SKM-1 treated with dmso at 0.1 percent for 144 hours (cell line): ENCODE results near the gene NPHS1.
"Not testable (repeated sequence)": the region's sequence is repeated elsewhere in the genome, so short reads cannot be mapped to it uniquely, and the experiment has no call there.

Source experiments
- DNase-seq: peaks from one replicate; lab custom pipeline; 2025; ENCODE audit not compliant: unreplicated experiment; lab: John Stamatoyannopoulos, UW

Gene NPHS1

GRCh38 chr19:35816262-35816661 lies 36.0 kb downstream of the NPHS1 start:
- no peak for DNase-seq

- DNase-seq, result no peak
These were observed 39.0 kb downstream of the NPHS1 start for GRCh38 chr19:35813043-35813890.

- DNase-seq, result no peak
These were observed 39.9 kb downstream of the NPHS1 start, which contains the start of gene PRODH2 for GRCh38 chr19:35812220-35813042. TSS of gene PRODH2 (minus strand) at chr19:35812845. CDS start at chr19:35812805, 40 bp downstream.

DNA sequence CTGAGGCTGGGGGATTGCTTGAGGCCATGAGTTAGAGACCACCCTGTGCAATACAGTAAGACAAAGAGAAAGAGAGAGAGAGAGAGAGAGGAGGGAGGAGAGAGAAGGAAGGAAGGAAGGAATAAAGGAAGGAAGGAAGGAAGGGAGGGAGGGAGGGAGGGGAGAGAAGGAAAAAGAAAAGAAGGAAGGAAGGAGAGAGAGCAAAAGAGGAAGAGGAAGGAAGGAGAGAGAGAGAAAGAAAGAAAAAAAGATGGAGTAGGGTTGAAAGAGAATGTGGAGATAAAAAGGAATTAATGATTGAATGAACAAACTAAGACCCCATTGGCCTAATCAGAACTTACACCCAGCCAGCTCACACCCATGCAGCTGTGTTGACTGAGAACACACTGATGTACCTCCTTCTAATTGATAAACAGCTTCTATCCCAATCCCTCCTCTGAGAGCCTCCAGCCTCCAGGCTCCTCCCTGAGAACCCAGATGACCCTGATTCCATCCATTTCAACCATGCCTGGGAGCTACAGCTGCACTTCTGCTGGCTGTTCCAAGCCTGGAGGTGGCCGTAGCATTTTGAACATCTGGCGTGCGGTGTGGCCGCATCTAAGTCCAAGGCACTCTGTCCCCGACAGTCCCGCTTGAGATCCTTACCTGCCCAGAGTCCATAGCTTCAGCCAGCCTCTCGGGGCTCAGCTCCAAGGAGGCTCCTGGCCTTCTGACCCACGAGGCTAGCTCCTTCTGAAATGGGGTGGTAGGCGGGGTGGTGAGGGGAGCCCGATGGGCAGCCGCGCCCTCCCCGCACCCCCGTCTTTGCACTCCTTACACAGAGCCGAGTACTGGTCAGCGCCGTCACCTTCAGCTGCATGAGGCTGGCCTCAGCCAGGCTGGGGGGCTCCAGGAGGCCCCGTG lies 40.7 kb downstream of the NPHS1 start:
- no peak for DNase-seq

DNA sequence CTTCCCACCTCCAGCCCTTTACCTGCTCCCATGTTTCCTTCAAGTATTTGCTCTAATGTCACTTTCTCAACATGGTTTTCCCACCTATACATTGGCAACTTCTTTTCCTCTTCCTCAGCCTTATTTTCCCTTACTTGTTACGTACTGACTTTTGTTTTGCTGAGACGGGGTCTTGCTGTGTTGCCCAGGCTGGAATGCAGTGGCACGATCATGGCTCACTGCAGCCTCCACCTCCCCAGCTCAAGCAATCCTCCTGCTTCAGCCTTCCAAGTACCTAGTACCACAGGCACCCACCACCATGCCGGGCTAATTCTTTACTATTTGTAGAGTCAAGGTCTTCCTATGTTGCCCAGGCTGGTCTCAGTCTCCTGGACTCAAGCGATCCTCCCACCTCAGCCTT lies 44.7 kb downstream of the NPHS1 start:
- DNase-seq, result no peak

GRCh38 chr19:35806597-35806996 lies 45.7 kb downstream of the NPHS1 start:
- no peak for DNase-seq

- DNase-seq, result no peak
These were observed 46.7 kb downstream of the NPHS1 start for GRCh38 chr19:35805526-35806102.

- no peak for DNase-seq
These were observed 50.5 kb downstream of the NPHS1 start for GRCh38 chr19:35801828-35802227.

GRCh38 chr19:35797663-35798062 lies 54.6 kb downstream of the NPHS1 start:
- no peak for DNase-seq

DNA sequence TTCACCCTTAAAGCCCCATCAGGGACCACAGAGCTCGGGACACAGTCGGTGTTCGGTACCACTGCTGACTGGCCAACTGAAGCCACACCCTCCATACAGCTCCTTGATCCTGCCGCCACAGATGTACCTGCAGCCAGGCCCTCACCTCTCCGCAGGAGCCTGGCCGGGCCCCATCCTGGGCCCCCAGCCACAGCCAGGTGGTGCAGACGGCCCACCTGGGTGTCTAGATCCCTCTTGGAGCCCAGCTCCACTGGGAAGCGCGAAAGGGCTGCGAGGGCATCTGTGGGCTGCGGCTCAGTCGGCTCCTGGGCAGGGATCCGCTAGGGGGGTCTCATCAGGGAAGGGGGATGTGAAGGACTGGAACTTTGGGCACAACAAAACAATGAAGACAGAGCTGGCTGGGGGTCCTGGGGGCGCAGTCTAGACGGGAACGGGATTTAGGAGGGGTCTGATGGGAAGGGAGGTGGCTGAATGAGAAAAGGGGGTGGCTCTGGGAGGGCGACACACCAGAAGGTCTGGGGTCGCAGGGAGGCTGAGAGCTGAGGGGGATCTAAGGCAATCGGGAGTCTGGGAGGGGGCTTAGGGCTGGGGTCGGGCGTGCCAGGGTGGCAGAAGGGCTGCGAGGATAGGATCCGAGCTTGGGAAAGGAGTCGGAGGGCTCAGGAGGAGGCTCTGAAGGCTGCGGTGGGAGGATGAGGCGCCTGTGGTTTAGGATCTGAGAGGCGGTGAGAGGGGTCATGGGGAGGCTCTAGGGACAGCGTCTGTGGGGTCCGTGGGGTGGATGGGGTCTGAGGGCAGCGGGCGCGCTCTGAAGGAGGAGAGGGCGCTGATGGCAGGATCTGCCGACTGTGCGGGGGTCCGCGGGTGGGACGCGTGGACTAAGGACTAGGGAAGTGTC lies 55.4 kb downstream of the NPHS1 start:
- no peak for DNase-seq

DNA sequence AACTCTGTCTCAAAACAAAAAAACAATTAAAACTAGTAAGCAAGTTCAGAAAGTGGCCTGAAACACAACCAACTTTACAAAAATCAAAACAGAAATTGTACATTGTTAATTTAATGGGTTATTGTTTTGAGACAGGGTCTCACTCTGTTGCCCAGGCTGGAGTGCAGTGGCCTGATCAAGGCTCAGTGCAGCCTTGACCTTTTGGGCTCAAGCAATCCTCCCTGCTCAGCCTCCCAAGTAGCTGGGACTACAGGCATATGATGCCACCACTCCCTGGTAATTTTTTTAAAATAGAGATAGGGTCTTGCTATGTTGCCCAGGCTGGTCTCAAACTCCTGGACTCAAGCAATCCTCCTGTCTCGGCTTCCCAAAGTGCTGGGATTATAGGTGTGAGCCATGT lies 56.7 kb downstream of the NPHS1 start:
- not testable (repeated sequence) for DNase-seq

- DNase-seq, result no peak
These were observed 58.7 kb downstream of the NPHS1 start for GRCh38 chr19:35793381-35794165.

GRCh38 chr19:35792888-35793287 lies 59.4 kb downstream of the NPHS1 start:
- no peak for DNase-seq

DNA sequence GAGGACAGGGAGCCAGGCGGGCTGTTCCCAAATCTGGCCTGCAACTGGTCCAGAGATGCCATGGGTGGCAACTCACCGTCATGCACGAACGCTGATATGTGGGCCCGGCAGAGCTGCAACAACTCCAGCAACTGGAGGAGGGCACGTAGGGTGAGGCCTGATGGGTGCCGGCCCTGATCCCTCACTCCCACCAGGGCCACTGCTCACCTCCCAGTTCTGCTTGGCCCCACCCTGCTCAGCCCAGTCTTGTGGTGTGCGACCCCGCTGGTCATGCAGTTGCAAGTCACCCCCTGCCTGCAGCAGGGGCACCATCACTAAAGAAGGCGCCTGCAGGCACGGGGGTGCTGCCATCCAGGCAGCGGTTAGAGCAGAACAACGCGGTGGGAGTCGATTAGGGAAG lies 60.0 kb downstream of the NPHS1 start:
- DNase-seq, result no peak

DNA sequence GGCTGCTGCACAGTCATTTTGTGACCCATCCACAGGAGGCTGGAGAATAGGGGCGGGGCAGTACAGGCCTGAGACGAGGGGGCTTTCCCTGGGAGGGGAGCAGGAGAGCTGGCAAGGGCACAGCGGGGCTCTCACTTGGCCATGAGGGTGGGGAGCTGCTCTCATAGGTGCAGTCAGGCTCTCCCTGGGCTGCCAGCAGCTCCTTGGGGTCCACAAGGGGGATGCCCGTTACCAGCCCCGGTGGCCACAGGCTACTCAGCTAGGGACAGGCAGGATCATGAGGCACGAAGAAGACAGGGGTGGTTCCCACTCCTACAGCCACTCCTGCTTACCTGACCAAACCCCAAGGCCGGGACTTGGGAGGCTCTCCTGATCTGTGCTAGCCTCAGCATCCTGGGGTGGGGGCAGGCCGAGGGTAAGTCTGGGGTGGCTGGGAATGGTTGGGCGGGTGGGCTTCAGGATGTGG lies 60.5 kb downstream of the NPHS1 start:
- DNase-seq, result no peak

DNA sequence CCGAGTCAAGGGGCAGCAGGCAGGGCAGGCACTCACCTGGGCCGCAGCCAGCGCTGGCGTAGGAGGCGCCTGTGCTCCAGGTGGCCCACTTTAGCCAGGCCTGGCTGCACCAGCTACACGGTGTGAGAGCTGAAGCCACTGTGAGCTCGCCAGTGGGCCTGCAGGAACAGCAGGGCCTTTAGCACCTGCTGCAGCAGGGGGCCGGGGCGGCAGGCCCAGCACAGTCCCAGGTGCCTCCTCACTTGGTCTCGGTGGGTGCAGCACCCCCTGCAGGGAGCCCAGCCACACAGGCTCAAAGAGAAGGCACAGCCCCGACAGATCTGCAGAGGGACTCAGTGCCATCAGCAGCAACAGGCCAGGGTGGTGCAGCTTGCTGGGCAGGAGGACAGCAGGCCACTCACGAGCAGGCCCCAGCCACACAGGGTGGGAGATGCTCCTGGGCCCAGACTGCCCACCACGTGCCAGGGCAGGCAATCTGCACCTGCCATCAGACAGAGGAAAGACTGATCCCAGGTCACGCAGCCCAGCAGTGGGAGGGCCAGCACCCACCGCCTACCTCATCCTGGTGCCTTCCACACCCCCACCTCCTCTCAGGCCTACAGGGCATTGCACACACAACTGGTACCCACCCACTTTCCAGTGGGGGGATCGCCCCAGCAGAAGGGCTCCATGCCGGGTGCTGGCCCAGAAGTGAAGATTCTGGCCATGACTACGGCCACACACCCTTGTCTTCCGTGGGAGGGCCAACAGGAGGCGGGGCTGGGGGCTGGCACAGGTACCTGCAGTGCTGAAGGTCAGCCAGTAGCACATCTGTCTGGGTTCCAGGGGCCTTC lies 61.1 kb downstream of the NPHS1 start:
- DNase-seq, result no peak

- no peak for DNase-seq
These were observed 62.0 kb downstream of the NPHS1 start for GRCh38 chr19:35789978-35790944.
